Right ventricle myocardium inferior (tissue), 1 donor: ENCODE results near the gene PEX11G. TPM values are rescaled to one million over a fixed set of nuclear protein-coding genes. Genes with fewer than 3 reads are reported as not detected.

ENCODE experiments used
- ATAC-seq: fragments of 200-7000 bp; cut with Tn5 transposase; one replicate; pipeline ENCODE4 v1.9.1; 2020; ENCODE audit warnings: mild to moderate bottlenecking, moderate library complexity
- DNase-seq: peaks from one replicate; pipeline ENCODE4 v3.0.0; 2021; ENCODE audit errors: missing footprints
- intact Hi-C: fragments of 100-400 bp; cut with DNase I; formaldehyde crosslinking; loops from one replicate; pipeline ENCODE4 v1.11.0; 2022
- total RNA-seq: library from RNA; stranded (reverse); fragmentation: NEBNext Ultra II Directional; extraction: Animal tissue kit (Norgen Biotek cat#: 25700); gene quantifications from one replicate; pipeline ENCODE4 v1.2.1, GENCODE V29; 2021
- donor health status: DM: no; HTN: yes; CAD: no; lungs with severe emphysema.

The PEX11G gene
- total RNA-seq, 1 donor from 2014 or later, result 1.2 TPM

DNA sequence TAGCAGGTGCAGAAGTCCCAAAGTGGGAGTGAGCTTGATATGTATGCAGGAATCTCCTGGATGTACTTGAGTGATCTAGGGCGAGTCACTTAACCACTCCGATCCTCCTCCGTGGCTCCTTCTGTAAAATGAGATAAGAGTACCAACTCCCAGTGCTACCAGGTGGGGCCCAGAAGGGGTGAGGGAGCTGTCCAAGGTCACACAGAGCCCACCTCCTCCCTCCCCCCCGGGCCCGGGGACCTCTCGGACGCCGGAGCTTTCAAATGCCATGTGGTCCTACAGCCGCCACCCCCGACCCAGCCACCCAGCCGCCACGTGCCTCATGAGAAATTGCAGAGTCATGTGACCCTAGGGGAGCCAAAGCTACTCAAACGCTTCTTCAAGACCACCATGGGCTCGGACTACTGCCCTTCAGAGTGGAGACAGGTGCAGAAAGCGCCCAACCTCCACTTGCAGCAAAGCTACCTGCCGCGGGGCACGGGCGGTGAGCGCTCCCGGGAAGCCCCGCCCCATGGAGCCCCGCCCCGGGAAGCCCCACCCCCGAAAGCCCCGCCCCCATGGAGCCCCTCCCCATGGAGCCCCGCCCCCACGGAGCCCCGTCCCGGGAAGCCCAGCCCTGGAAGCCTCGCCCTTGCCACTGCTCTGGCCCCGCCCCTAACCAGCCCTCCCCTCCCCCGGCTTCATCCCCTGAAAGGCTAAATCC is 17.0 kb upstream of the PEX11G start:
- intact Hi-C loops, result no loop called here
- no peak for DNase-seq
- no peak for ATAC-seq

DNA sequence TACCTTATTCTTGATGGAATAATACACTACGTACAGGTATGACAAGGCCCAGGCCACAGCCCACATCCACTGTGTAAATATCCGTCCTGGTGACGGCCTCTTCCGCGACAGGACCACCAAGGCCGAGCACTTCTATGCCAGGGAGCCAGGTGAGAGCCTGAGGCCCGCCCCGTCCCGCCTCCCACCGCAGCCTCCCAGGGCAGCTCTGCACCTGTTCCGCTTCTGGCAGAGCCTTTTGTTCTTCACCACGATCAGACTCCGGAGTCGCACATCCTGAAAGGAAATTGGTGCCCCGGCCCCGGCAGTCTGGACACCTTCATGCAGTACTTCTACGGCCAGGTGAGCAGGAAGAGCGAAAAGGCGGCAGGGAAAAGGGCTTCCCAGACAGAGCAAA is 16.4 kb upstream of the PEX11G start:
- intact Hi-C loops, result no loop called here
- no peak for DNase-seq
- no peak for ATAC-seq

DNA sequence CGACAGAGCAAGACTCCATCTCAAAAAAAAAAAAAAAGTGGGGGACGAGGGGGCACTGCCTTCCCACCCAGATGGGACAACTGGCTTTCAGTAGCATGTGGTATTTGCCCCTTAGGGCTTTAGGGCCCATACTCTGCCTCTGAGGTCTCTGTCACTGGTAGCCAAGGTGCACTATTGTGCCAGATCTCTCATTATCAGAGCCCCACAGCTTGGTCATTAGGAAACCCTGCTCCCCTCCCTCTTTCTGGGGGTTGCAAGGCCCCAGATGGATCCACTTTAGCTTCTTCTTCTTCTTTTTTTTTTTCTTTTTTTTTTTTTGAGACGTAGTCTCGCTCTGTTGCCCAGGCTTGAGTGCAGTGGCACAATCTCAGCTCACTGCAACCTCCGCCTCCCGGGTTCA is 15.8 kb upstream of the PEX11G start:
- intact Hi-C loops, result no loop called here
- no peak for ATAC-seq
- no peak for DNase-seq

DNA sequence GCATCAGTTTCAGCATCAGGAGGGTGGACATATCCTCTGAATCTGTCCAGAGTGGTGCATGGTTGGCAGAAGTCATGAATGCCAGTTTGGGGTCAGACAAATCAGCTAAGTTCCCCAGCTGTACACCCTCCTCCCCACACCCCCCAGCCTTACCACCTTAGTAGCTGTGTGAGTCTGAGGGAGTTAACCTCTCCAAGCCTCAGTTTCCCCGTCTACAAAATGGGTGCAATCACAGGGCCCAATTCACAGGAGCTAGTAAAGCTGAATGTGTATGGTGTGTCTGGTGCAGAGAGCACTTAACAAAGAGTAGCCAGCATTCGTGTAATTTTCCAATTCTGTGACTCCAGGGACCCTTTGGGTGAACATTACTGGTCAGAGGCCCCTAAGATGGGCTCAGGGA is 13.7 kb upstream of the PEX11G start:
- ATAC-seq, result no peak
- intact Hi-C loops, result no loop called here
- DNase-seq, result no peak

DNA sequence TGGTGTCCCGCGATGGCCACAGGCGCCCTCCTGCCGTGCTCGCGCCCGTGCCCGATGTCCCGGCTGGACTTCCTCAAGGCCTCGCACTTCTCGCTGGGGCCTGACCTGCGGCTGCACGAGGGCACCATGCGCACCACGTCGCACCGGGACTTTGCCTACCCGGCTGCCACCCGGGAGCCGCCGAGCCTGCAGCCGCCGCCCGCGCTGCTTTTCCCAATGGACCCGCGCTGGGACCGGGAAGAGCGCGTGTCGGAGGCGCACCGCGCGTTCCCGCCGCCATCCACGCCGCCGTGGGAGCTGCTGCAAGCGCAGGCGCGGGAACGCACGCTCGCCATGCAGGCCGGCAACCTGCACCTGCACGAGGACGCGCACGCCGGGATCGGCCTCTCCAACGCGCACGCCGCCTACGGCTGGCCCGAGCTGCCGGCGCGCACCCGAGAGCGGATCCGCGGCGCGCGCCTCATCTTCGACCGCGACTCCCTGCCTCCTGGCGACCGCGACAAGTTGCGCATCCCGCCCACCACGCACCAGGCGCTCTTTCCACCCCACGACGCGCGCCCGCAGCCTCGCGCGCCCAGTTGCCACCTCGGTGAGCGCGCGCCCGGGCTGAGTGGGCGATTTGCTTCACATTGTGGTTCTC is 12.1 kb upstream of the PEX11G start:
- DNase-seq, result no peak
- intact Hi-C loops, result no loop called here

DNA sequence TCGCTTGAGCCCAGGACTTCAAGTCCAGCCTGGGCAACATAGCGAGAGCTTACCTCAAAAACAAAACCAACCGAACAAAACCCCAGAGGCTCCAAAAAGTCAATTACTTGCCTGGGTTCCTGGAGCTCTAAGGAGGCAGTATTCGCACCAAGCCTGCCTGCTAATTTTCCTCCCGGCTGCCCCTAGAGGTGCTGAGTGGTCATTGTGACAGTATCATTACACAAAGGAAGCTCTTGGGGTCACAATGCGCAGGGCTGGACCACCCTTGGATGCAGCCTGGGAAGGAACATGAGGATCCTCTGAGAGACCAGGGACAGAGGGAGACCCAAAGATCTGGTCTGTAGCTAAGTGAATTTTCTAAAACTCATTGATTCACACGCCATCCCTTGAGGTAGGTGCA is 8.5 kb upstream of the PEX11G start:
- DNase-seq (peak; percentile 11), ATAC-seq (no peak)
- intact Hi-C loops, result no loop called here

More for the DNA sequence above, 12.1 kb upstream of the PEX11G start:
- ATAC-seq, result no peak

DNA sequence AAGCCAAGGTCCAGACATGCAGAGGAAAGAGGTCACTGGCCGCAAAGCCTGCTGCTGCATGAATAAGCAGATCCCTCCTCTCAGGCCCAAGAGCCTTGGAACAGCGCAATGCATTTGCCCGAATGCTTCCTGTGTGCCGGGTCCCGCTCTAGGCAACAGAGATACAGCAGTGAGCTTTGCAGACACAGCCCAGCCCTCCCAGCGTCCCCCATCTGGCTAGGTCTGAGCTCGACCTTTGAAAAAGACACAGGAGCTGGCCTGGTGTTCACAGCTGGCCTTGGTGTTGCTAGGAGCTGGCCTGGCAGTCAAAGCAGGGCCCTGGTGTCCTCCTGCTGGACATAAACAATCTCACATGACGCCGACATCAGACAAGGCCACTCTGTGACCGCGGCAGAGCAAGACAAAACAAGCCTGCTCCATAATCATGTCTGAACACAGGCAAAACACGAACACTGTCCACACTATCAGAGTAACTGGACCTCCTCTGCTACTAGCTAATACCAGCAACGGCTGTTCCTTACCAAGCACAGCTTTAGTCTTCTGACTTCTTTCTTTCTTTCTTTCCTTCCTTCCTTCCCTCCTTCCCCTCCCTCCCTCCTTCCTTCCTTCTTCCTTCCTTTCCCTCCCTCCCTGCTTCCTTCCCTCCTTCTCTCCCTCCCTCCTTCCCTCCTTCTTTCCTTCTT is 5.7 kb upstream of the PEX11G start:
- ATAC-seq (peak; percentile 82), DNase-seq (peak; percentile 76)
- intact Hi-C loops, result no loop called here

DNA sequence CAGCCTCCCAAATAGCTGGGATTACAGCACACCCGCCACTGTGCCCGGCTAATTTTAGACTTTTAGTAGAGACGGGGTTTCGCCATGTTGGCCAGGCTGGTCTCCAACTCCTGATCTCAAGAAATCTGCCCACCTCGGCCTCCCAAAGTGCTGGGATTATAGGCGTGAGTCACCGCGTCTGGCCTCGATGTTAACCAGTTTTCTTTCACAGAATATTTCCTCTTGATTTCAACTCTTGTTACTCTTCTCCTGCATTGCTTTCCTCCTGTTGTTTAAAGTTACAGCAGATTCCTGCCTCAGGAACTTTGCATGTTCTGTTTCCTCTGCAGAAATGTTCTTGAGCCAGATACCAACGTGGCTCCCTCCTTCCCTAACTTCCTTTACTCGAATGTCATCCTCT is 3.7 kb upstream of the PEX11G start:
- ATAC-seq, result no peak
- intact Hi-C loops, result no loop called here
- DNase-seq, result no peak

DNA sequence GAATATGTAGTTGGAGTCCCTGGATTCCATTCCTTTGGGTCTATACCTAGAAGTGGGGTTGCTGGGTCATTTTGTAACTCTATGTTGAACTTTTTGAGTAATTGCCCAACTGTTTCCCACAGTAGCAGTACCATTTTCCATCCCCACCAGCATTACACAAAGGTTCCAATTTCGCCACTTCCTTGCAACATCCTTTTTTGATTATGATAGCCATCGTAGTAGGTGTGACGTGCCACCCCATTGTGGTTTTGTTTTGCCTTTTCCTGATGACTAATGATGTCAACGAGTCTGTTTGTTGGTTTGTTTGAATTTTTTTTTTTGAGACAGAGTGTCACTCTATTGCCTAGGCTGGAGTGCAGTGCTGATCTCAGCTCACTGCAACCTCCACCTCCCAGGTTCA is 3.3 kb upstream of the PEX11G start:
- no peak for ATAC-seq
- DNase-seq, result peak; percentile 20
- intact Hi-C loops, result no loop called here

DNA sequence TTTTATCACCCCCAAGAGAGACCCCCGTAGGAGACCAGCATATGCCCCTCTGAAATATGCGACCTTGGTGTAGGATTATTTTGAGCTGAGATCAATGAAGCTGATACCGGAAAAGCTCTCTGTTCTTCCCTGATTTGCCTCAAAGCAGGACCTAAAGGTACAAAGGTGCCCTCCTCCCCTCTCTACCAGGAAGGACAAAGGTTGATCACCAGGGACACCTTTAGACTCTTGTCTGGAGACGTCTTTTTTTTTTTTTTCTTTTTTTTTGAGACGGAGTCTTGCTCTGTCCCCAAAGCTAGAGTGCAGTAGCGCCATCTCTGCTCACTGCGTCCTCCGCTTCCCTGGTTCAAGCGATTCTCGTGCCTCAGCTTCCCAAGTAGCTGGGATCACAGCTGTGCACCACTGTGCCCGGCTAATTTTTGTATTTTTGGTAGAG is 792 bp upstream of the PEX11G start:
- ATAC-seq (no peak), DNase-seq (no peak)
- intact Hi-C loops, result loop anchor here (5.0 kb wide), 1 partner anchor 43 kb away; no protein-coding TSS in a partner anchor

DNA sequence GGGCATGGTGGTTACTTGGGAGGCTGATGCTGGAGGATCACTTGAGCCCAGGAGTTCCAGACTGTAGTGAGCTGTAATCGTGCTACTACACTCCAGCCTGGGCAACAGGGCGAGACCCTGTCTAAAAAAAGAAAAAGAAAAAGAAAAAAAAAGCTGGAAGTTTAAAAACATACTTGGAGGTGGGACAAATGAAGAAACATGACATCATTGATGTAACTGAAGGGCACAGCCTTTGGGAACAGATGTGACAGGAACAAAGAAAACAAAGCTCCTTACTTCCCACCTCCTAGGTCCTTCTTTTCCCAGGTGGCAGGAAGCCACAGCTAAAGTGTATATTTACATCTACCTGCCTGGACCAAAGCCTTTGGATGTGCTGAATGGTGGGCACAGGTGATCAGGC is 1.9 kb downstream of the PEX11G start:
- intact Hi-C loops, result loop anchor here (5.0 kb wide), 1 partner anchor 45 kb away; no protein-coding TSS in a partner anchor
- no peak for DNase-seq
- ATAC-seq, result no peak

DNA sequence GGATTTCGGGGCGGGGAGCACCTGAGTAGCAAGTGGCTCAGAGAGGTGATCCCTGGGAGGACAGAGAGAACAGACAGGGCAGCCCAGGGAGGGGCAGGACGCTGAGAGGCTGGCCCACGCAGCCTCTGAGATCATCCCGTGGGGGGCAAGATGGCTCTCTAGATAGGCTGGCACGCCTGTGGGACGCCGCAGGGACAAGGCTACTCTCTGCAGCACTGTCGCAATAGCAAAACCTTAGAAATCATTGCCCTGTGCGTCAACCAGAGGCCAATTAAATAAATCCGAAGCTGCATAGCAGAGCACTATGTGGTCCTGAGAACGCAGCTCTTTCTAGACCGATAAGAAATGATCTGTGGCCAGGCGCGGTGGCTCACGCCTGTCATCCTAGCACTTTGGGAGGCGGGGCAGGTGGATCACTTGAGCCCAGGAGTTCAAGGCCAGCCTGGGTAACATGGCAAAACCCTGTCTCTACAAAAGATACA is 5.1 kb downstream of the PEX11G start:
- ATAC-seq, result no peak
- intact Hi-C loops, result no loop called here
- no peak for DNase-seq

DNA sequence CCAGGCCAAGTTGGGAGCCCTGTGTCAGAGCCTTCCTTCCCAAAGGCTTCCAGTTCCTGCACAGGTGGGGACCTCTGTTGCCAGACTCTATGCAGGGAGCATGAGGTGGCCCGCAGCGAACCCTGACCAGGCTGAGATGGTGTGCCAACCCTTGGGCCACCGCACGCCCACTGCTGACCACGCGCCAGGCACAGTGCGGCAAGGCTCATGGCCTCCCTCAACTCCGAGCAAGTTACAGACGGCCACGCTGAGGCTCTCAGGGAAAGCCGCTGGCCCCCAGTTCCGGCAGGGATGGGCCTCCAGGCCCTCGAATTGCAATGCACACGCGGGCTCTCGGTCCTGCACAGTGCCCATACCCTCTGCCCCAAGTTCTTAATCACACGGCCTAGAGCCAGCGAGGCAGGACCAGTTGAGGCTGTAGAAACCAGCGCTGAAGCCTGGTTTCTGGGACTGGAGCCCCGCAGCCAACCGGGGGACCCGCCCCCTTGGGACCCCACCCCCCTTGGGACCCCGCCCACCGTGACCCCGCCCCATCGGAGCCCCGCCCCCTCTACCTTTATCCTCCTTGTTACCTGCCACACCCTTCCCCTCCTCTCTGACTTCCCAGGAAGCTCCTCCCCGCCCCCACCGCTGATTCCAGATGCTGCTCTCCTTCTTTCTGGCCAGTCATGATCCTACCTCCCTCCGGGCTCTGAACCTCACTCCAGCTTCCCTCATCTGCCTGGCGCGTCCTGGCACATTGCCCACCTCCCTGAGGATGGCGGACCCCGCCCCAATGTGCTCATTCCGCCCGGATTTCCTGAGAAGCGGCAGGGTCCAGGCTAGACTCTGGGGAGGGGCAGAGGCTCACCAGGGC is 6.0 kb downstream of the PEX11G start:
- ATAC-seq, result no peak
- intact Hi-C loops, result no loop called here
- DNase-seq, result no peak

DNA sequence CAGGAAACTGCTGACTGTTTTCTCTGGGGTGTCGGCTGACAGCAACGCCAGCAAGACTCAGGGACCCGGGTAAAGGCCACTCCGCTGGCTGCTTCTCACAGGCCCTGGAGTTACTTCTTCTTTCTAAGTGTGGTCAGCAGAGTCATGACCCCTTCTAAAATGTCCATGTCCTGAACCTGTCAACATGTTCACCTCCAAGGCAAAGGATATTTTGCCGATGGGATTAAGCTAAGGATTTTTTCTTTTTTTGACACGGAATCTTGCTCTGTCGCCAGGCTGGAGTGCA is 7.9 kb downstream of the PEX11G start:
- DNase-seq (no peak), ATAC-seq (no peak)
- intact Hi-C loops, result no loop called here

DNA sequence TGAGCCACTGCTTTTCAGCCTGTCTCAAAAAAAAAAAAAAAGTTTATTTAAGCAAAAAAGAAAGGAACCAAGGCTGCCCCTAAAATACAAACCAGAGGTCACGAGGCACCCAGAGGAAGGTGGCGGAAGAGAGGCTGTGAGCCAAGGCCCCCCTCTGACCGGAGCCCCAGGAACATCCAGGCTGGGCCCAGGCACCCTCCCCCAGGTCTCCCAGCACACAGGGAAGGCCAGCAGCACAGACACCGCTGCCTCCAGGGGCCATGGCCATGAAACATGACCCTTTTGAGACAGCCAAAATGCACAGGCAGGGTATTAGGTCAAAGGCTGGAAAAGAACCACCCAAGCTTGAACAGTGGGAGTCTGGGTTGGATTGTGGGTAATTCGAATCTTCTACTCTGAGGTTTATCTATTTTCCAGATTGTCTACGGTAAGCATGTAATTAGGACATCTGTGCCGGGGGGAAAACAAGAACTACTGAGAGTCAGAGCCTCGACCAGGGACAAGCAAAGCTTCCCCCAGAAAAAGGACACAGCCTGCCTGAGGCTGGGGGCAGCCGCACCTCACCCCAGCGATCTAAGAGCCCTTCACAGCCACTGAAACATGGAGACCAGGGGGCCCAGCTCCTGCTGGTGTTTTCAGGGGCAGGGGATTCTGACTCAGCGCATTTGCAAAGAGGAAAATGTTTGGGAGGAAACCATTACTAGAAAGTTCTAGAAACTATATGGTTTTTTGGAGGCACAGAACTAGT is 8.4 kb downstream of the PEX11G start:
- intact Hi-C loops, result no loop called here
- DNase-seq (no peak), ATAC-seq (no peak)

DNA sequence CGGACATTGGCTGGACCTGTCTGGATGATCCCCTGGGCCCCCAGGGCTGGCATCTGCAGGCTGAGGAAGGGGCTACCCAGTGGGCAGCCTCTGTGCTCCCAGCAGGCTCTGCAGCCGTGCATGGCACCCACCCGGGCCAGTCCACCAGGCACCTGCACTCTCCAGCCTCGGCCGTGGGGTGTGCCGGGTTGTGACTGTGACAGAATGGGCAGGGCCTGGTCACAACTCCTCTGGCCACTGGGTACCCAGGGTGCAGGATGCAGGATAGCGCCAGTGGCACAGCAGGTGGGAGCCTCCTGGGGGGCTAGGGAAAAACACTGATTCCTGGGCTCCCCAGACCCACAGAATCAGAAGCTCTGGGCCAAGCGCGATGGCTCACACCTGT is 10.0 kb downstream of the PEX11G start:
- ATAC-seq (no peak), DNase-seq (no peak)
- intact Hi-C loops, result no loop called here

DNA sequence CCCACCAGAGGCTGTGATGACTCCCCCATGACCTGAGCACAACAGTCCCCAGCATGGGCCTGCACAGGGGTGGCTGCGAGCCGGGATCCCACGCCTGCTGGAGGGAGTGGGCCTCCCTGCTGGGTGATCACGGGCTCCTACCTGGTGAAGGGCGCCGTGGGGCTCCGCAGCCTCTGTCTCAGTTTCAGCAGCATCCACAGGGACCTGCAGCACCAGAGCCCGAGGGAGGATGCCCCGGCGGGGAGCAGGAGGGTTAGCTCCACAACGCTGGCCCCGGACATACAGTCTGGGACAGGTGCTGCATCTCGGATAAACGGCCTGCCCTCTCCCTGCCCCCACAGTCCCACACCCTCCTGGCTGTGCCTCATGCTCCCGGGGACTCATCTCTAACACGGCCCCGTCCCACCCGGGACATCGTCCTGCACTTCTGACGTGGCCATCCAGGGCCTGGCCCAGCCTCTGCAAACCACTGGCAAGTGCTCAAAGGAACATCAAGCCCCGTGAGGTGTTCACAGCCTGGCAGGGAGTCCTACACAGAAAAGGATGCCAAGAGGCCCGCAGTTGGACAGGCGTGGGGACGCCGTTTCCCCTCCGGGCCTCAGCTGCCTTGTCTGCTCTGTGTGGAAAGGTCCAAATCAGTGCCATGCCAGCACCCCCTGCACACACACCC is 10.5 kb downstream of the PEX11G start:
- ATAC-seq (peak; percentile 23), DNase-seq (no peak)
- intact Hi-C loops, result no loop called here

DNA sequence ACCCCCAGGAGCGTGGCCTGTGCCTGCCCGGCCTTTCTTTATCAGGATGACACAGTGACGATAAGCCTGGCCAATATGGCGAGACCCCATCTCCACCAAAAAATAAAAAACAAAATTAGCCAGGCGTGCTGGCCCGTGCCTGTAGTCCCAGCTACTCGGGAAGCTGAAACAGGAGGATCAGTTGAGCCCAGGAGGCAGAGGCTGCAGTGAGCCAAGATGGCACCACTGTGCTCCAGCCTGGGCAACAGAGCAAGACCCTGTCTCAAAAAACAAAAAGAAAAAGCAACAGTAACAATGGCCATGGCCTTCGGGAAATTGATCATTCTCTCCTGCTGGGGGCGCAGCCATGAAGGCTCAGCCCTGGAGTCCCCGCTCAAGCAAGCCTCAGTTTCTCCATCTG is 11.1 kb downstream of the PEX11G start:
- intact Hi-C loops, result no loop called here
- ATAC-seq, result no peak

More for the DNA sequence above, 11.1 kb downstream of the PEX11G start:
- no peak for DNase-seq
